ENCODE data around the gene FBXO38.

- TF ChIP-seq ATF2 (CRISPR knock-in tag; IDR thresholded peaks at IDR 0.05; ENCODE audit: borderline replicate concordance, low read depth) (no peak), FOXP1 (CRISPR knock-in tag; IDR thresholded peaks at IDR 0.05; ENCODE audit: borderline replicate concordance) (no peak), TEAD1 (CRISPR knock-in tag; IDR thresholded peaks at IDR 0.05) (no peak), HMGXB4 (CRISPR knock-in tag; IDR thresholded peaks at IDR 0.05) (no peak), FOXJ3 (CRISPR knock-in tag; IDR thresholded peaks at IDR 0.05; ENCODE audit: borderline replicate concordance) (no peak)
Measured at GRCh38 chr5:148401604-148402003, 17.8 kb downstream of the FBXO38 start.
